Inflammatory macrophage treated with lipopolysaccharide for 4 hours (primary cell): ENCODE measurements around the gene MROH2A.
"Not testable (repeated sequence)": the region's sequence is repeated elsewhere in the genome, so short reads cannot be mapped to it uniquely, and the experiment has no call there.

ENCODE experiments used
- DNase-seq: peaks from one replicate; pipeline ENCODE4 v3.0.0-alpha.2; 2020

Gene MROH2A

DNA sequence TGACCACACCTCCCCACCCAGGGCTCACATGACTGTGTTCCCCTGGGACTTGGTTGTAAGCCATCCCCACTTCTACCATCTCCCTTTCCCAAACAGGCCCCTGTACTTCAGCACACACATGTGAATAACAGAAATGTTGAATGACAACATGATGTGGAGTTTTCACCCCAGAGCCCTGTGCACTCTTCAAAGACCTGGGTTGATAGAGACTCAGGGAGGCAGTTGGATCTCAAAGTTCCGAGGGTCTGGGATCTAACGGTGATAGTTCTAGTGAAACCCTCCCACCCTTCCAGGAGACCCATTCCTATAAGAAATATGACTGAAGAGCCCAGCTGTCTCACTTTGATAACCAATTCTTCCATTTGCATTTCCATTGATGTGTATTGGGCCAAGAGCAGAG lies at the start of gene MROH2A:
Gene MROH2A, plus strand, starts transcription at position 301 of the 400 bp plus-strand sequence. CDS start 1,029 bp downstream, outside the sequence.
- DNase-seq: no peak

- no peak for DNase-seq
These were observed 49.3 kb upstream of the MROH2A start, which contains the start of gene UGT1A3 for GRCh38 chr2:233728723-233729301. UGT1A3 (plus strand) TSS chr2:233729042; CDS start chr2:233729127, 85 bp downstream.

DNA sequence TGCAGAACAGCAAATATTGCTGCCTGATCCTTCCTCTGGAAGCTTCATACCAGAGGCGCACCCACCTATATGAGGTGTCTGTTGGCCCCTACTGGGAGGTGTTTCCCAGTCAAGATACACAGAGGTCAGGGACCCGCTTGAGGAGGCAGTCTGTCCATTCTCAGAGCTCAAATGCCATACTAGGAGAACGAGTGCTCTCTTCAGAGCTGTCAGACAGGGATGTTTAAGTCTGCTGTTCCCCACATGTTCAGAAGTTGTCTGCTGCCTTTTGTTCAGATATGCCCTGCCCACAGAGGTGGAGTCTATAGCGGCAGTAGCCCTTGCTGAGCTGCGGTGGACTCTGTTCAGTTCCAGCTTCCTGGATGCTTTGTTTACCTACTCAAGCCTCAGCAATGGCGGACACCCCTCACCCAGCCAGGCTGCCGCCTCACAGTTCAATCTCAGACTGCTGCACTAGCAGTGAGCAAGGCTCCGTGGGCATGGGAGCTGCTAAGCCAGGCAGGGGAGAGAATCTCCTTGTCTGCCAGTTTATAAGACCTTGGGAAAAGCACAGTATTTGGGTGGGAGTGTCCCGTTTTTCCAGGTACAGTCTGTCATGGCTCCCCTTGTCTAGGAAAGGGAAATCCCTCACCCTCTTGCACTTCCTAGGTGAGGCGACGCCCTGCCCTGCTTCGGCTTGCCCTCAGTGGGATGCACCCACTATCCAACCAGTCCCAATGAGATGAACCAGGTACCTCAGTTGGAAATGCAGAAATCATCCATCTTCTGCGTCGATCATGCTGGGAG lies 41.1 kb upstream of the MROH2A start:
- not testable (repeated sequence) for DNase-seq

DNA sequence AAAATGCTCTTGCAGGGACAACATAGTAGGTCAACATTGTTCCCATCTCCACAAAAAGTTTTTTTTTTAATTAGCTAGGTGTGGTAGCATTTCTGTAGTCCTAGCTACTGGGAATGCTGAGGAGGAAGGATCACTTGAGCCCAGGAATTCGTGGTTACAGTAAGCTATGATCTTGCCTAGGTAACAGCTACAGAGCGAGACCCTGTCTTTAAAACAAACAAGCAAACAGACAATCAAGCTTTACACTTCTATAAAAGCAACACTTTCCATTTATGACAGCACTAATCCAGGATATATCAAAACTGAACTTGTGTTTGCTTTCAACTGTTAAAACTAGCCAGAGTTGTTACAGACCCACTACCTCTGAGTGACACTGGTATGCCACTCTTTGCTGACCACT lies 37.3 kb upstream of the MROH2A start:
- no peak for DNase-seq

GRCh38 chr2:233743464-233744259 lies 34.5 kb upstream of the MROH2A start:
- no peak for DNase-seq

DNA sequence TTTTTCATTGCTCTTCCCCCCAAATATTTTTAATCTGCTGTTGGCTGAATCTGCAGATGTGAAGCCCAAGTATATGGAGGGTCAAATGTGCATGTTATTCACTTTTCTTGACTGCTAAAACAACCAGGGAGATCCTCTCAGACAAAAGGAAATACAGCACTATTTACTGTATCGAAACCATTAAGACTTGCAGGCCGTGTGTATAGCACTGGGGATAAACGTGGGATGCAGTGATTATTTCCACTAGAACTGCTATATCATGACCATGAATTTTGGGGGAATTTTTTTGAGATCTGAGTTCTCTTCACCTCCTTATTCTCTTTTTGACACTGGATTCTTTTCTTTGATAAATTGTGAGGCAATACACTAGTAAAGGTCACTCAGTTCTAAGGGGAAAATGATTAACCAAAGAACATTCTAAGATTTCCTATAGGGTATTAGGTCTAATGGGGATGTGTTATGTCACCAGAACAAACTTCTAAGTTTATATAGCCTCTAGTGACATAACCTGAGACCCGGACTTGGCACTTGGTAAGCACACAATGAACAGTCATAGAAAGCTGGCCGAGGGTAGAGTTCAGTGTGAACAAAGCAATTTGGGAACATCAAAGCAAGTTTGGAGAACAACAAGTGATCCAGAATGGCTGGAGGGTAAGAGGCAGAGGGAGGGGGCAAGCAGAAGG lies 32.9 kb upstream of the MROH2A start:
- no peak for DNase-seq

- DNase-seq: not testable (repeated sequence)
These were observed 32.3 kb upstream of the MROH2A start for GRCh38 chr2:233745838-233746237.

DNA sequence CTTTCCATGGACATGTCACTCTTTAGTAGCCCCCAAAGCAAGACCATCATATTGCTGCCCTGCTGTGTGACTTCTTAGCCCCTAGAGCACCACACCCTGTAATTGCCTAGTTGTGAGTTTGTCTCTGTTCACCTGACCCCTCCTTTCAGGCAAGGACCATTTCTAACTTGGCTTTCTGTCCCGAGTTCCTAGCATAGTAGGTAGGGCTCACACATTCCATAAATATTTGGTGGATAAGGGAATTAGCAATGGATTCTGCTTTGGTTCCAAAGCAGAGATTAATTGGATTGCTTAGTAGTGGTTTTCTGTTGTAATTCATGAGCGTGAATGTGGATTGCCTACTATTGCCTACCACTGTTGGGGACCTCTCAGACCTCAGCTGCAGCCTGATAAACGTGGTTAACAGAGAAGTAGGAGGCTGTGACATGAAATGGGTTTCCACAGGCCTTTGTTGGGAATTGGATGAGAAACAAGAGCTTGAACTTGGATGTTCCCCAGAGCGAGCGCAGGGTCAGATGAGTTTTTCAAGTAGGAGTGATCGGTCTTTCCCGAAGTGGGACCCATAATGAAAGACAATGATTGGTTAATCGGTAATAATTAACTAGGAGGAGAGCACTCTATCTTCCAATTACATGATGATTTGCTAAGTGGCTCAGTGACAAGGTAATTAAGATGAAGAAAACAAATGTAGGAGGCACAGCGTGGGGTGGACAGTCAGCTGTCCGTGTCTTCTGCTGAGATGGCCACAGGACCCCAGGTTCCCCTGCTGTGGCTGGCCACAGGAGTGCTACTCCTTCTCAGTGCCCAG lies 31.5 kb upstream of the MROH2A start:
- DNase-seq: no peak

DNA sequence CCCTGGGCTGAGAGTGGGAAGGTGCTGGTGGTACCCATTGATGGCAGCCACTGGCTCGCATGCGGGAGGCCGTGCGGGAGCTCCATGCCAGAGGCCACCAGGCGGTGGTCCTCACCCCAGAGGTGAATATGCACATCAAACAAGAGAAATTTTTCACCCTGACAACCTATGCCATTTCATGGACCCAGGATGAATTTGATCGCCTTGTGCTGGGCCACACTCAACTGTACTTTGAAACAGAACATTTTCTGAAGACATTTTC lies 30.9 kb upstream of the MROH2A start:
- DNase-seq: no peak

- not testable (repeated sequence) for DNase-seq
These were observed 27.4 kb upstream of the MROH2A start for GRCh38 chr2:233750689-233751088.

DNA sequence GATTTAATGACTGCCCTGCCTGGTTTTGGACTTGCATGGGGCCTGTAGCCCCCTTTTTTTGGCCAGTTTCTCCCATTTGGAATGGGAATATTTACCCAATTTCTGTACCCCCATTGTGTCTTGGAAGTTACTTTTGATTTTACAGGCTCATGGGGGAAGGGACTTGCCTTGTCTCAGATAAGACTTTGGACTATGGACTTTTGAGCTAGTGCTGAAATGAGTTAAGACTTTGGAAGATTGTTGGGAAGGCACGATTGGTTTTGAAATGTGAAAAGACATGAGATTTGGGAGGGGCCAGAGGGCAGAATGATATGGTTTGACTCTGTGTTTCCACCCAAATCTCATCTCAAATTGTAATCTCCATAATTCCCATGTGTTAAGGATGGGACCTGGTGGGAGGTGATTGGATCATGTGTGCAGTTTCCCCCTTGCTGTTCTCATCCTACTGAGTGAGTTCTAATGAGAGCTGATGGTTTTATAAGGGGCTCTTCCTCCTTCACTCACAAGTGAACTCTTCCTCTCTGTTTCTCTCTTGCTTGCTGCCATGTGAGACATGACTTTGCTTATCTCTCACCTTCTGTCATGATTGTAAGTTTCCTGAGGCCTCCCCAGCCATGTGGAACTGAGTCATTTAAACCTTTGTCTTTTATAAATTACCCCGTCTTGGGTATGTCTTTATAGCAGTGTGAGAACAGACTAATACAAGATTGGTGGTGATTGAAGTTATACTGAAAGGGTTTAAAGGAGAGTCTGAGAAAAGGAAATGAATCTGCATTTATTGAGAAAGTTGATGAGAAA lies 26.7 kb upstream of the MROH2A start:
- not testable (repeated sequence) for DNase-seq

- no peak for DNase-seq
These were observed 23.1 kb upstream of the MROH2A start for GRCh38 chr2:233754872-233755611.

- no peak for DNase-seq
These were observed 21.6 kb upstream of the MROH2A start for GRCh38 chr2:233756429-233757081.

- DNase-seq: no peak
These were observed 20.0 kb upstream of the MROH2A start for GRCh38 chr2:233758141-233758540.

- DNase-seq: no peak
These were observed 19.3 kb upstream of the MROH2A start for GRCh38 chr2:233758849-233759248.

GRCh38 chr2:233760043-233760442 lies 18.1 kb upstream of the MROH2A start, which contains the start of gene UGT1A1:
UGT1A1 (plus strand) TSS chr2:233760270; CDS start chr2:233760288, 18 bp downstream.
- no peak for DNase-seq

DNA sequence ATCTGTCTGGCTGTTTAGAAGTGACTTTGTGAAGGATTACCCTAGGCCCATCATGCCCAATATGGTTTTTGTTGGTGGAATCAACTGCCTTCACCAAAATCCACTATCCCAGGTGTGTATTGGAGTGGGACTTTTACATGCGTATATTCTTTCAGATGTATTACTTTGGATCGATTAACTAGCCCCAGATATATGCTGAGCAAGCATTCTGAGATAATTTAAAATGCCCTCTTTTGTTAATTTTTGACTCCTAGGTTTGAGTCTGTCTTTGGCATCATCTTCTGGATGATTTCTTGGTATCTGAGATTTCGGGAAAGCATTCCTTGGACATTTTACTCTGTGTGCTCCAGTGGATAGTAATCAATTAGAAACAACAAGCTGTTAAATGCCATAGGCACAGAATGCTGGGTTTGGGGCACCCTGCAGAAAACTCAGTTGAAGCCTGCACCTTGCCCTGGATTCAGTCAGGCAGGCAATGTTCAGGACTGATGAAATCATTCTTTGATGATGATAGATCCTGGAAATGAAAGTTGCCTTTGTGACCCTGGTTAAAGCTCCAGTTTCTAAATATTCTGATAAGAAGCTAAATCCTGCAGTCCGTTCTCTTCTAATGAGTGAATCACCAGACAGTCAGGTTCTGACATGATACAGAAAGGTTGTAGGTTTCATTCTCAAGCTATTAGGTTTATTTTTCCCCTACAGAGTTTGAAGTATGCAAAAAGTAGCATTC lies 16.9 kb upstream of the MROH2A start:
- no peak for DNase-seq

DNA sequence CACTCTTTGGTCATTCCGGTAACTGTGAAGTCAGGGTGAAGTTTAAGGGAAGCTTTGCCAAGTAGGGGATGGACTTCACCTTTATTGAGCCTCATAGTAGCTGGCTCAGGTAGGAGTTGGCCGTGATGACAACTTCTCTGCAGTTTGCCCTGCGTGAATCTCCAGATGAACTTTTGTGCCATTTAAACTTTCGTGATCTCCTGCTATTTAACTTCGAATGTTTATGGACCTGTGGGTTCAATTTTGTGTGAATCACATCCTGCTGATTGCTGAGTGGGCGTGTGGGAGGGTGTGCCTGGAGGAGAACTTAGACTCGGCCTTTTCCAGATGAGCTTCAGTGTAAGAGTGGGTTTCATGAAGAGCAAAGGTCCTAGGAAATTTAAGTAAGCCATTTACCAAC lies 13.9 kb upstream of the MROH2A start:
- DNase-seq: no peak

- no peak for DNase-seq
These were observed 13.4 kb upstream of the MROH2A start for GRCh38 chr2:233764761-233765160.
